ENCODE measurements around the gene PABPN1.
A peak's percentile ranks its signal among the peaks of the same experiment; 100 is the strongest.

PABPN1 gene

DNA sequence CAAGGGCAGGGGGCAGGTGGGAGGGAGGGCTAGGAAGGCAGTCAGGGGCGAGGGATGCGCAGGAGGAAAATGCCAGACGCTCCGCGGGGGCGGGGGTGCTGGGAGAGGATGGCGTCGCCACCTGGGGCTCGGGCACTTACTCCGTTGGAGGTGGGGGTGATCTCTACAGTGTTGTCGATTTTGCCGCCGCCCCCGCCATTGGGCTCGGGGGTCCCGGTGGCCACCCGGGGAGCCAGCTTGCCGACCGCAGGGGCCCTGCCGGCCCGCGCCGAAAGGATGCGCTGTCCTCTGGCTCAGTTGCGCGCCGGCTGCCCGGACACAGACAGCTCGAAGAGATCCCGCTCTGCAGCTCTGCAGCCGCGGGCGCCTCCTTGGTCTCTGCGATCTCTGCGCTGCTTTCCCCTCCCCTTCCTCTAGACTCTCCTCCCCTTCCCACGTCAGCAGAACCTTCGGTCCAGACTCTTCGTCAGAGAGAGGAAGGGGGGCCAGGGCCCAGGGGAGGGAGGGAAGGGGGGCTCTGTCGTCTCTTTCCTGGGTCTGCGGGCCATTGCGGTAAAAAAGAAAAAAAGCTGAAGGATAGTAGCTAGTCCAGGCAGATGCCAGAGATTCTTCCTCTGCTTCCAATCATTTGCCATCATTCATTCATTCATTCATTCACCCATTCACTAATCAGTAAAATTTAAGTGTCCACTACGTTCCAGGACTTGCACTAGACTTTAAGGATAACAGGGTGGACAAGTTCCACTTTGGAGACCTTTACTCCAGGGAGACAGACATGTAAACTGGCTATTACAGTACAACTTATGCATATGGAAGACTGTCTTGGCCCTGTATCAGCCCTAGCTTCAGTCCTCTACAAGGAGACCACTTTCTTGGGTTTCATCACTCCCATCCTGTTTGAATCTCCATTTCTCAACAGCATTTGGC is 31.5 kb downstream of the PABPN1 start, which contains the start of gene SLC22A17:
SLC22A17 (minus strand) TSS at position 382 of the 927 bp plus-strand sequence.
- peak; percentile 30 for DNase-seq
- in situ Hi-C loops (cut with MboI; ENCODE audit: low pct_unique_long_range_greater_than_20kb, low sequenced_read_pairs): no loop called here

DNA sequence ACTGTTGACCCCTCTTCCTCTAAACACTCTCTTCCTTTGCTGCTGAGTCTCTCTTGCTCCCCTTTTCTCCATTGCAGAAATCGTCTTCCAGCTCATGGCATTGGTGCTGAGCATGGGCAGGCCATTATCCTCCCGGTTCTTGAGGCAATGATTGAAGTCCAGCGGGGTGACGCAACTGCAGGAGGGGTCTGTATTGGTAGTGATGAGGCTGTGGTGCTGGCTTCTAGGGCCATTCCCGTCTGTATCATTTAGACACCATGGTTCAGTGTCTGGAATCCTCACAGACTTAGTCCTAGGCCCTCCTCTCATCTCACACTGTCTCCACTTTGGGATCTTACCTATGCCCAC is 32.1 kb downstream of the PABPN1 start:
- no peak for DNase-seq
- in situ Hi-C loops (cut with MboI; ENCODE audit: low pct_unique_long_range_greater_than_20kb, low sequenced_read_pairs): no loop called here

DNA sequence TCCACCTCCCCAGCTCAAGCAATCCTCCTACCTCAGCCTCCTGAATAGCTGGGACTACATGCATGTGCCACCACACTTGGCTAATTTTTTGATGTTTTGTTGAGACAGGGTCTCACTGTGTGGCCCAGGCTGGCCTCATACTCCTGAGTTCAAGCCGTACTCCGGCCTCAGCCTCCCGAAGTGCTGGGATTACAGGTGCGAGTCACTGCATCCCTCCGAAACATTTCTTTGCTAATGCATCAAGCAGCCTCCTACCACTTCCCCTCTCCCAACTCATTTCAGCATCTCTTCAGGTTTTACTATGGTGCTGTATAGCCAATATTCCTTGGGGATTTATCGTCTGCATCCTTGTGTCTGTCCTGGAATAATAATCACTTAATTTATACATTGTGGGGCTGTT is 33.7 kb downstream of the PABPN1 start:
- in situ Hi-C loops (cut with MboI; ENCODE audit: low pct_unique_long_range_greater_than_20kb, low sequenced_read_pairs): no loop called here

DNA sequence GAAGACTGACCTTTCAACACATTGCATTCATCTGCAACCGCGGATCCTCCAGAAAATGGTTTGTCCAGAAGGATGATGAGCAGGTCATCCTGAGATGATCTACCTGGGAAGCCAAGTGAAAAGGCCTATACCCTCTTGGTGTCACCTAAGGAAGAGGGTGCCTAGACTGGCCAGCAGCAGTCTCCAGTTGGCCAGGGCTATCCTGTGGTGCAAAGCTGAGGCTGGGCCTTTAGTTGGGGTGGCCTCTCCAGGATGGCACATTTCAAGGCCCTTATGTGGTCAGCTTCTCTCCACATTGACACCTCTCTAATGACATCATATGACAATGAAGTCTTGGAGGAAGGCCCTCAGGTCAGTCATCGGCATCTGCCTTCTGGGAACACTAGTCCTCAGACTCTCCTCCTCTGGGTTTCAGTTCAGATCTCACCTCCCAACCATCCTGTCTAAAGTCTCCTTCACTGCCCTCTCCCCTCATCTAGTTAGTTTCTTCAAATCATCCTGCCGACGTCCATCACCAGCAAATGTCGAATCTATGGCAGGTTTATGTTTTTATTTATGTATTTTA is 34.7 kb downstream of the PABPN1 start:
- in situ Hi-C loops (cut with MboI; ENCODE audit: low pct_unique_long_range_greater_than_20kb, low sequenced_read_pairs): no loop called here
- no peak for DNase-seq

More for the DNA sequence above, 33.7 kb downstream of the PABPN1 start:
- DNase-seq: no peak

DNA sequence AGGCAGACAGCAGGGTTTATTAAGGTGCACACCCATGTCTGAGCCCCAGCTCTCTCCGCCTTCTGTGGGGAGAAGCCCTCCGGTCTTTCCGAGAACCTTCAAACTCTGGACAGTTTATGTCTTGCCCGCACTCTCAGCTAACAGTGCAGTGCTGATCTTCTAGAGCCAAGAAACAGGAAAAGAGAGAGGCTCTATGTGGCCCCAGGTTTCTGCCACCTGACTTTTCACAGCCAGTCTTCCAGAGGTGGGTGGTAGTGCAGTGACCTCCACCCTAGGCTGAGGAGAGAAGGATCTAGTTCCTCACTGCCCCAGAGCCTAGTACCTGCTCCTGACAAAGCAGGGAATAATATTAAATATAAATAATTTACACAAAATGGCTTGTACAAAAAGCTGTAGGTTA is 35.4 kb downstream of the PABPN1 start:
- DNase-seq: no peak
- in situ Hi-C loops (cut with MboI; ENCODE audit: low pct_unique_long_range_greater_than_20kb, low sequenced_read_pairs): no loop called here

DNA sequence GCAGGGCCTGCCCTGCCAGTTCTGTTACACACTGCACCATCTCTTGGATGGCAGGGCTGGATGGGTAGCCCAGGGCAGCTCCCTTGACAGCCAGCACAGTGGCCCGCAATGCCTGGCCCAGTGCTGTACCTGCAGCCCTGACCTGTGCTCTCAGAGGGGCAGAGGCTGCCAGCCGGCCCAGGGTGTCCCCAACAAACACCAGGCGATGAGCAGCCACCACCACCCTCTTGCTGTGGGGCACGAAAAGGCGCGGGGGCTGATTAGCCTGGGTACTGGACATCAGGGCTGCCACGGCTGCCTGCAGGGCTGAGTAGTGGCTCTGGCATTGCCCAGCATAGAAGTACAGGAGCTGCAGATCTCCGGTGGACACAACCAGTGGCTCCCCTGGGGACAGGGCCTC is 36.0 kb downstream of the PABPN1 start:
- no peak for DNase-seq

DNA sequence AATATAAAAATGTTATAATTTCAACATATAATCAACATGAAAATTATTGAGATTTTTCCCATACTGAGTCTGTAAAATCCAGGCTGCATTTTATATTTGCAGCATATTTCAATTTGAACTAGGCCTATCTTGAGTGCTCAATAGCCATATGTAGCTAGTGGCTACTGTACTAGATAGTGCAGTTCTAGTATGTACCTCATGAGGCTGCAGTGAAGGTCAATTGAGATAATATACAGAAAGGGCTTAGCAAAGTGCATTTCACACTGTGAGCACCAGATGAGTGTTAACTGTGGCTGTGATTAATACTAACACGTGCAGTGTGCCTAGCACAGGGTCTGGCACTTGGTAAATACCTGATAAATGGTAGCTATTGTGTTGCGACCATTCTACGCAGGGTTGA is 36.8 kb downstream of the PABPN1 start:
- no peak for DNase-seq
- in situ Hi-C loops (cut with MboI; ENCODE audit: low pct_unique_long_range_greater_than_20kb, low sequenced_read_pairs): no loop called here

More for the DNA sequence above, 36.0 kb downstream of the PABPN1 start:
- in situ Hi-C loops (cut with MboI; ENCODE audit: low pct_unique_long_range_greater_than_20kb, low sequenced_read_pairs): no loop called here

DNA sequence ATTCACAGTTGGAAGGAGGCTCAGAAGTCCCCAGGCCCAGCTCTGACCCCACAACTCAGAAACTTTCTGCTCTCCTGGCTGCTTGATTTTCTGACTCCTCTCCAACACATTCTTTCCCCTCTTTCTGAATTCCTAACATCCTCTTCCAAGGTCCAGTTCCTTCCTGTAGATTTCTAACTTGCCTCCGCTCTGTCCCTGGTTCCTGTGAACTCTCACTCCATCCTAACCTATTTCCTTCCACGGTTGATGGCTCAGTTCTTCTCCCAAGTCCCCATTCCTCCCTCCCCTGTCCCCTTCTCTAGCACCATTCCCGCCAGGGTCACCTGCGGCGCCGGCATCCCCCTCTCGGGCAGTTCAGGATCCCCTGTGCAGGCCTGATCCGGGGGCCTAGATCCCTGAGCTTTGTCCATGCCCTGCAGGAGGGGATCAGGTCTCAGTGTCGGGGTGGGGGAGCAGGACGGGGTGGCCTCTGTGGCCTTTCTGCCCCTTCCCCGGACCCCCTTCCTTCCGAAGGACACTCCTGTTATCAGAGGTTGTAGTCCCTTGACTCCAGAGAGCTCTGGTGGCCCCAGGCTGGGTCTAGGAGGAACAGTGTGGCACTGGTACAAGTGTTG is 37.4 kb downstream of the PABPN1 start:
- in situ Hi-C loops (cut with MboI; ENCODE audit: low pct_unique_long_range_greater_than_20kb, low sequenced_read_pairs): no loop called here
- DNase-seq: no peak

DNA sequence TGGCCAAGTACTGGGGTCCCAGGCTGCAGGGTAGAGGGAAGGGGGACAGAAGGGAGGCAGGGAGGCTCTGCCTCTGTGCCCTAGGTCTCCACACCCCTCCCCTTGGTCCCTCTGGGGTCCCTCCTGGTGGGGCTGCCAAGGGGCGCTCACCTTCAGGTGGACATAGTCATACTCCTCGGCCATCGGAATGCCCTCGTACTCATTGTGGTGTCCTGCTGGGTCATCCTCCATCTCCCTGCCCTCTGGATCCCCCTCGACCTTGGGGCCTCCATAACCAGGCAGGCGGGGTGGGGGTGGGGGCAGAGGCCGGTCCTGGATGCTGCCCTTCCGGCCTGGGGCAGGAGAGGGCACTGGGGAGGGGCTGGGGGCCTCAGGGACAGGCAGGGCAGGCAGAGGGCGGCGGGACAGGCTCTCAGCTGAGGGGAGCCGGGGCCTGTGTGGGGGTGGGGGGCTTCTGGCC is 37.9 kb downstream of the PABPN1 start:
- DNase-seq: no peak
- in situ Hi-C loops (cut with MboI; ENCODE audit: low pct_unique_long_range_greater_than_20kb, low sequenced_read_pairs): no loop called here

DNA sequence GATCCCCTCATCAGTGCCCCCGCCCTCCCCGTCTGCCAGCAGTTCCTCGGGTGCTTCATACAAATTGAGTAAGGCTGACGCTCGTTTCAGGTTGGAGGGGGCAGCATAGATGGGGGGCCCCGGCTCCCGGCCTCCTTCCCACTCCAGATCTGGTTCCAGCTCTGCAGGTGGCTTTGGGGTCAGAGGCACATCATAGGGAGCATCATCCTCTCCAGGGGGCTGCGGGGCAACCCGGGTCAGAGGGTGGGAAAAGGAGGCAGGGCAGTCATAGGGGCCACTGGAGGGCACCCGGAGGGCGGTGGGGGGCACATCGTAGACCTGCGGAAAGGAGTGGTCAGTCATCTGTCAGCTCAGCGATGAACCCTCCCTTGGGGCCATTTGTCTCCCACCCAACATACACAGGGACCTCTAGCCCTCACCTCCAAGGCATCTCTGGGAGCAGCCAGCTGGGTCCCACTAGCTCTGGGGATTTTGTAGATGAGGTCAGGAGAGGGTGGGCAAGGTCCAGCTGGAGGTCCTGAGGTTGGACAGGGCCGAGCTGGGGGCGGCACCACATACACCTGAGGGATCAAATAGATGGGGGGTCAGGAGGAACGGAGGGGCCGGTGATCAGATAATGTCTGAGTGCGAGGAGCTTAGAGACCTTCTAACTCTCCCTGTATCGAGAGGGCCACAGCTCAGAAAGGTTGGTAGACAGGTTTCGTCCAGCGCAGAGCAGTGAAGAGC is 38.6 kb downstream of the PABPN1 start:
- no peak for DNase-seq
- in situ Hi-C loops (cut with MboI; ENCODE audit: low pct_unique_long_range_greater_than_20kb, low sequenced_read_pairs): no loop called here

DNA sequence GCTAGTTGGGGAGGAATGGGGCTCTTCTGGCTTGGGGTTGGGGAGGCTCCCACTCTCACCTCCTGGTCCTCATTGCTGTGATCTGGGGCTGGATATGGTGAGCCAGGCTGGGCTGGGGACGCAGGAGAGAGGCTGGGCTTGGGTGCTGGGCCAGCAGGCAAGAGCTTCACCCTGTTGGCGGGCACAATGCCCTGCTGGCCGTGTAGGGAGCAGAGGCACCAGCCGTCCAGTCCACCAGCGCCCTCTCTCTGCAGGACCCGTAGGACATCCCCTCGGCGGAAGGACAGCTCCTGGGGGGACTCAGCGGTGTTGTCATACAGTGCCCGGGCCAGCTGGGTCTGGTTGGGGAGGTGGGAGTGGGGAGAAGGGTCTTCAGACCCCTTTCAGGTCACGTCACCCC is 39.2 kb downstream of the PABPN1 start:
- in situ Hi-C loops (cut with MboI; ENCODE audit: low pct_unique_long_range_greater_than_20kb, low sequenced_read_pairs): no loop called here
- DNase-seq: no peak

DNA sequence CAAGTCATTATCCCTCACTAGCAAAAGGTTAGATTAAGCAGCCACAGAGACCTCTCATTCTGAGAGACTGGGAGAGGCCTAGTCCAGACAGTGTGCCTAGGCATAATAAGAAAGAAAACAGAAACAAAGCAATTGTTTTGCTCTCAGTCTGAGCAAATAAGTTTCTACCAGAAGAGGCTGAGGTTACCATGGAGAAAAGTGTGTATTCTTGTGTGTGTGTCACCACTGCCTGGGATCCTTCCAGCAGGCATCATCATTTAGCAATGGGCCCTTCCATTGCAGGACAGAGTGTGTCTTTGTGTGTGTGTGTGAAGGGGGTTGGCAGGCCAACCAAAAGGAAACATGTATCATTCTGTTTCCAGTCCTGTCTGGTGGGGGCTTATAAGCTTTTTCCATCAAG is 40.1 kb downstream of the PABPN1 start:
- DNase-seq: no peak
- in situ Hi-C loops (cut with MboI; ENCODE audit: low pct_unique_long_range_greater_than_20kb, low sequenced_read_pairs): no loop called here

DNA sequence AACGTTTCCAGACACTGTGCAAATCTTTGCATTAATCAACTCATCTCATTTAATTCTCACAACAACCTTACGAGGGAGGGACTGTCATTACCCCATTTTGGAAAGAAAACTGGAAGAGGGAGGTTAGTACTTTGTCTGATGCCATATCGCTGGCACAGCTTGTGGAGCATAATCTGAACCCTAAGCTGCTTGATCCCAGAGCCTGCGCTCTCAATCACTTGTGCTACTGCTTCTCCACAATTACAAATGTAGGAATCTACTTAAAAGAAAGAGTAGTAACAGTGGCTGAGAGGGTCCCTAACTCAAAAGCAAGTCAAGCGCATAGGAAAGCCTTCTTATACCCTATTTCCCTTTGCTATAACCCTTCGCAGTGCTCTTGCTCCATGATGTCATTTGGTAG is 40.5 kb downstream of the PABPN1 start:
- in situ Hi-C loops (cut with MboI; ENCODE audit: low pct_unique_long_range_greater_than_20kb, low sequenced_read_pairs): no loop called here
- no peak for DNase-seq

DNA sequence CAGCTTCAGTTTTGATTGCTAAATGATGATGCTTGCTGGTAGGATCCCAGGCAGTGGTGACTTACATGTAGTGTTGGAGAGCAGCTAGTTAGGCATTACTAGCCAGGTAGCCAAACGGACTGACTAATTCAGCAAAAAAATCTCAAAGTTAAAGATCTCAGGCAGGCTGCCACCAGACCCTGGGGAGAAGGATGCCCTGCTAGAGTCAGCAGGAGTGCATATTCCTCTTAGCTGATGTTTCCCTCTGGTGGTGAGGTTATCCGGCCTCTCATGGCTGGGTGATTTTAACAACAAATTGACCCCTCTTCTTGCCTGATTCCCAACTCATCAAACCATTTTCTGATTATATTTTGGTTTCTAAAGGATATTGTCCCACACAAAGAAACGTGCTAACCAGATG is 40.9 kb downstream of the PABPN1 start:
- DNase-seq: no peak
- in situ Hi-C loops (cut with MboI; ENCODE audit: low pct_unique_long_range_greater_than_20kb, low sequenced_read_pairs): no loop called here

DNA sequence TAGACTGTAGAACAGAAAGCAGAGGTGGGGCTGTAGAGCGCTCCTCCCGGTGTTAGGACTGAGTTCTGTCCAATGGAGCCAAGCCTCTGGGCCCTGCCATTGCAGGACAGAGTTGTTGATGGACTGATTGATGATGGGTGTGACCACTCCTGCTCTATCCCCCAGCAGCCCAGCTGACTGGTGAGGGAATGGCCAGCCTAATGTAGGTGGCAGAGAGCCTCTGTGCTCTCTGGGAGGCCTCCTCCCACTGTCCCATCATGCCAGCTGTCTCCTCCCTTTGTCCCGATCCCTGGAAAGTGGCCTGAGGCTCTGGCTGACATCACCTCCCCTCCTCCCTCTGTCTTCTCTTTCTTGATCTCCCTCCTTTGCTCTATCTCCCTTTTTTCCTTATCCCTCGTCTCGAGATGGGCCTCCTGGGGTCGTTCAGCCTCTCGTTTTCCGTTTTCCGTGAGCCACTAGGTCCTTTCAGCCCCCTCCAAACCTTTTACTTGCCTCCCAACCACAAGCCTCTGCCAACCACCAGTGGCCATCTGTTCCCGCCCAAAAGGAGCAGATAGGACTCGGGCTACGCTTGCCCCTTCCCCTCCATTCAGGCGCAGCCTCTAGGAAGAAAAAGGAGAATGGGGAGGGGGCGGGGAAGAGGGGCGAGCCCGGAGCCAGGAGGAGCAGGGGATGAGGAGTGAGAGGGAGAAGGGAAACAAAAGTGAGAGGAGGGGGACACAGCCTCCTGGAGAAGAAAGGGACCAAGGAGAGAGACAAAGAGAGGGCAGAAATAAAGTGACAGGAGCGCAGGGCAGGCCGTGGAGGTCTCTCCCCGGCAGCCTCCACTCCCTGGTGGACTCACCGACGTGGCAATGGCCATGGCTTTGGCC is 43.1 kb downstream of the PABPN1 start:
- in situ Hi-C loops (cut with MboI; ENCODE audit: low pct_unique_long_range_greater_than_20kb, low sequenced_read_pairs): no loop called here
- DNase-seq: no peak

DNA sequence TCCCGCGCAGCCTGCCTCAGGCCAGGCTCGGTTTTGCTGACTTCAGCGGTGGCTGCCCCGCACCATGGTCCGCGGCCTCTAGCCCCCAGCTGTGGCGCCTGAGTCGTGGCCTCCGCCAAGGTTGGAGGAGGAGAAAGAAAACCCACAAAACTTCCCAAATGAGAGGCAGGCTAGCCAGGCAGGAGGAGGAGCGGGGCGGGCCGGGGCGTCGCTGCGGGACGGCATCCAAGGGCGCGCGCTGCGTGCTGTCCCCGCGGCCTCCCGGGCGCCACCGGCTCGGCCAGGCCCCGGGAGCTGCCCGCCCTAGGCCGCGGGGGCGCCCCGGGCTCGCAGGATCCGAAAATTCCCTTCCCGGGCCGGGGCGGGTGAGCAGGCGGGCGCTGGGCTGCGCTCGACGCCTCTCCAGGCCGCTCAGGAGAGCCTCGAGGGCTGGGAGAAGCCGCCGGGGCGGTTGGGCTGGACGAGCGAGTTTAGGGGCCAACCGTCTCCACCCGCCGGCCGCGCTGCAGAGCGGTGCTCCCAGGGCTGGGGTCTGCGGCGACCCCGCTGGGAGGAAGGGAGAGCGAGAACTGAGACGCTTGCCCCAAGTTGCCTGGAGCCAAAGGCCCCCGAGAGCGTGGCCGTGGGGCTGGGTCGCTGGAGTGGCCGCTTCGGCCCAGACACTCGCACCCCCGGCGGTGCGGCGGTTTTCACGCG is 43.9 kb downstream of the PABPN1 start, which contains the start of gene EFS:
EFS (minus strand) TSS at position 137 of the 696 bp plus-strand sequence. CDS start 147 bp downstream, outside the sequence.
- in situ Hi-C loops (cut with MboI; ENCODE audit: low pct_unique_long_range_greater_than_20kb, low sequenced_read_pairs): no loop called here
- no peak for DNase-seq

DNA sequence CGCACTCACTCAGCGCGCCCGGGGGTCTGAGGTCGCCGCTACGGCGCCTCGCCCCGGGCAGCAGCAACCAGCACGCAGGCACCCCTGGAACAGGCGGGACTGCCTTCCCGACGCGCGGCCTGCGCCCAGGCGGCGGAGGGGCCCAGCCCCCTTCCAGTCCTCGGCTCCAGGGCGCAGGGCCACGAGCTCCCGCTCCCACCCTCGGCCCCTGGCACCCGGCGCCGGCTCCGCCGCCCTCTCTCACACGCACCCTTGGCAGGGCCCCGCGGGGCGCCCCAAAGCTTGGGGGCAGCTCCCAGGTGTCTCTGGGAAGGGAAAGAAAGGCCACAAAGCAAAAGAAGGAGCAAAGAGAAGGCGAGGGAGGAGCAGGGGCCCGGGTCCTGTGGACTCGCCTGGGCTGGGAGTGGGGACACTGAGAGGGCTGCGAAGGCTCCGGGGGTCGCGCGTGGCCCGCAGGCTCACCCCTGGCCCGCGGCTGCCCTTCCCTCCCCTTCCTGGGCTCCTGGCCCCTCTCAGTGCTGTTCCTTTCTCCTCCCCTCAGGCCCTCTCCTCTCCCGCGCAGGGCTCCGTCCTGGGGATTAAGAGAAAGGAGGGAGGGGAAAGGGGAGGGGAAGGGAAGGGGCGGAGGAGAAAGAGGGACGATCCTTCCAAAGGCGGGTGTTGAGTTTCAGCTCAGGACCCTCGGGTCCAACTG is 44.6 kb downstream of the PABPN1 start:
- no peak for DNase-seq
- in situ Hi-C loops (cut with MboI; ENCODE audit: low pct_unique_long_range_greater_than_20kb, low sequenced_read_pairs): no loop called here

Measured in KBM-7 (cell line).